ENCODE results near the gene DCAF7.

Gene DCAF7

GRCh38 chr17:63544467-63545301 is 5.6 kb upstream of the DCAF7 start:
- no peak for DNase-seq (ENCODE audit: low spot score)

GRCh38 chr17:63546308-63547082 is 3.8 kb upstream of the DCAF7 start:
- no peak for DNase-seq (ENCODE audit: low spot score)

DNA sequence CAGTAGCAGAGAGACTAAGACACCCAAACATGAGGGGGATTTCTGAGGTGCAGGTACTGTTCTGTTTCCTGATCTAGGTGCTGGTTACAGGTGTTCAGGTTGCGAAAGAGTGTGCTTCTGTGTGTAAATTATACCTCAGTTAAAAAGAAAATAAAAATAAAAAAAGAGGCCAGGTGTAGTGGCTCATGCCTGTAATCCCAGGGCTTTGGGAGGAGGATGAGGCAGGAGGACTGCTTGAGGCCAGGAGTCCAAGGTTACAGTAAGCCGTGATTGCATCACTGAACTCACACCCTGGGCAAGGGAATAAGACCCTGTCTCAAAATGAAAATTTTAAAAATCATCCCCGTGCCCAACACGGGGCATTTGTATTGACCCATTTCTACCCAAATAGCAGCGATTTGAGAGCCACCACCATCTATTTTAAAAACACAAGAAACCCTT is 3.2 kb upstream of the DCAF7 start:
- DNase-seq (ENCODE audit: low spot score): no peak

- no peak for DNase-seq (ENCODE audit: low spot score)
Observed at GRCh38 chr17:63549289-63549945, 860 bp upstream of the DCAF7 start.

GRCh38 chr17:63550817-63551639 is 751 bp downstream of the DCAF7 start:
- DNase-seq (ENCODE audit: low spot score): no peak

GRCh38 chr17:63552211-63552610 is 1.9 kb downstream of the DCAF7 start:
- DNase-seq (ENCODE audit: low spot score): no peak

- no peak for DNase-seq (ENCODE audit: low spot score)
Observed at GRCh38 chr17:63555500-63556156, 5.4 kb downstream of the DCAF7 start.

DNA sequence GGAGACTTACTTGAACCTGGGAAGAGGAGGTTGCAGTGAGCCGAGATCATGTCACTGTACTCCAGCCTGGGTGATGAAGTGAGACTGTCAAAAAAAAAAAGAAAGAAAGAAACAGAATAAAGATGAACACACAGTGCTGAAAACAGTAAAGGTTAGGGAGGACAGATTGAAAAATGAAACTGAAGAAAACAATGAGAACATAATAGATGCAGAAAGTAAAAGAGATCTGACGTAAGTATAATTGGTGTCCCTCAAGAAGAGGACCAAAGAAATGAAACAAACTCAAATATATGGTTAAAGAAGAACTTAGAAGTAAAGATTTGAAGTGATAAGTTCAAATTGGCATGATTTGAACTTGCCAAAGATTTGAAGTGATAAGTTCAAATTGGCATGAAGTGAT is 7.1 kb downstream of the DCAF7 start:
- DNase-seq (ENCODE audit: low spot score): no peak

GRCh38 chr17:63558441-63558840 is 8.2 kb downstream of the DCAF7 start:
- DNase-seq (ENCODE audit: low spot score): no peak

DNA sequence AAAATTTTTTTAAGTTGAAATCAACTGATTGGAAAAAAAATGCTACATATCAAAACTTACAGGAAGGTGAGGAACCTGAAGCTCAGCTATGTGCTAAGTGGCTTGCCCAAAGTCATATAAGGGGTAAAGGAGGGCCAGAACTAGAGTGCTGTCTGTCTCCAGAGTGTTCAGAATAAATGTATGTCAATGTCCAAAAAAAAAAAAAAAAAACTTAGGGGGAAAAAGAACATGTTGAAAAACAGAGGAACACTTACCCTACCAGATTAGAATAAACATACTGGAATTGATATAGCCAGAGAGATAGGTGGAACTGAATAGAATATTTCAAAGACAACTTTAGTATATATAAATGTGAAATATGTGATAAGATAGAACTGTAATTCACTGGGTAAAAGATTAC is 11.5 kb downstream of the DCAF7 start:
- no peak for DNase-seq (ENCODE audit: low spot score)

- DNase-seq (ENCODE audit: low spot score): no peak
Observed at GRCh38 chr17:63563339-63563738, 13.1 kb downstream of the DCAF7 start.

DNA sequence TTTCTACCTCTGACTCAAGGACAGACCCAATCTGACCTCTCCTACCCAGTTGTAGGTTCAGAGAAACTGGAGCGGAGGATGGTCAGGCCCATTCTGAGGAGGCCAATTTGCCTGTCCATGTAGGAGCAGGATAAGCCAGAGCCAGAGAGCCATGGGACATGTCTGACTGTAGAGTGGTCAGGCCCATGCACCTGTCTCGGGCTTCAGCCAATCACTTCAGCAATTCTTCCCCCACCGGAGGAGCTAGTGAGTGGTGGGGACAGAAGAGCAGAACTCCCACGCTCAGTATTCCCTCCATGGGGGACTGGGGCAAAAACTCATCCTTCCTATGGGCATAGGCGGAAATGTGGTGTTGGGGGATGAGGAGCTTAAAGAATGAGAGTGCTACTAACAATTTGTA is 14.3 kb downstream of the DCAF7 start:
- DNase-seq (ENCODE audit: low spot score): no peak

DNA sequence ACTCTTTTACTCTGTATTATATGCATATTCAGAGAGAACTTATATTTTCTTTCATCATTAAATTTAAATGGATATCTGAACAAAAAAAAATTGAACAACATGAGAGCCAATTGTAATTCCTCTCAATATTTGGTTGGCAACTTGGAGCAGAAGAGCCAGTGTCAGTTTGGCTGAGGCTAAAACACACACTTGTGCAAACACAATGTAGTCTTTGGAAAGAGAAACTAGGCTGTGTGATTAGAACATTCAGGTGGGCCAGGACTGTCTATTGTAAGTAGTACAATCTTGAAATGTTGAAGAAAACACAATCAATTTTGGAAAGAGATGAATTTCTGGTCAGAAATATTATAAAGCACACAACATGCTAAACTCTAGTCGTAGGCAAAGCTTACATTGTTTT is 17.0 kb downstream of the DCAF7 start:
- DNase-seq (ENCODE audit: low spot score): no peak

GRCh38 chr17:63568563-63568962 is 18.3 kb downstream of the DCAF7 start:
- DNase-seq (ENCODE audit: low spot score): no peak

DNA sequence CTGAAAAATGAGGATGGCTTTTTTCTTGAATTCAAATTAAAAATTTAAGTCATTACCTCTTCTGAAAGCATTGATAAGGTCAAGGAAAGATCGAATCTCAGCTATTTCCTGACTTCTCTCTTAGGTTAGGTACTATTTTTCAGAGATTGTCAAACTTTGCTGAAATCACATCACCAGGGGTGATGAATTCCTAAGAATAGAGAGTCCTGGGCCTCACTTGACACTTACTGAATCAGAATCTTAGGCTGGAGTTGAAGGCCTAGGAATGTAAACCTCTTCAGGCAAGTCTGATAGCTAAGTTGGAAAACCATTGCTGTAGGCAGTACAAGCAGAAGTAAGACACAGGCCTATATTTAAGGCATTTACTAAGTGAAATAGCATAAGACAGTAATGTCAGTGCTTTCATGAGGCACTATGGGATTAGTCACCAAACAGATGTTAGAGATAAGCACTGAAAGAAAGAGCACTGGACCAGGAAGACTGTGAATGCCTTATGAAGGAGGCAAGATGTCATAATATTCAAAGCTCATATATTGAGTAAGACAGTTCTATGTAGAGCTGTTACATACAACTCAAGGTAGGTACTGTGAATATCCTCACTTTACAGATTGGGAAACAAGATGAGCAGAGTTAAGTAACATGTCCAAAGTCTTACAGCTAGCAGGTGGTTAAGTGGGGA is 21.5 kb downstream of the DCAF7 start:
- peak; percentile 30 for DNase-seq (ENCODE audit: low spot score)

DNA sequence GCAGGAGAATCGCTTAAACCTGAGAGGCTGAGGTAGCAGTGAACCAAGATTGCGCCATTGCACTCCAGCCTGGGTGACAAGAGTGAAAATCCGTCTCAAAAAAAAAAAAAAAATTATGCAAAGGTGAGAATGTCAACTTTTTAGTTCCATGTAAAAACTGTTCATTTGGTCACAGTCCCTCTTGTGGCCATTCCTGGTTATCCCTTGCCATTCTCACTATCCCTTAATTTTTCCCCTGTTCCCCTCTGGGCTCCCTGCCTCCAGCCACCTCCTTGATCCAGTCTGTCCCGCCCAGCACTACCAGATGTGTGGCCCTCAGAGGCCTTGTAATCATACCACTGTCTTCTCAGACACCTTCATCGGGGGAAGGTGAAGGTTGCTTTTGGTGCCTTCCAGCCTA is 23.4 kb downstream of the DCAF7 start:
- DNase-seq (ENCODE audit: low spot score): no peak

DNA sequence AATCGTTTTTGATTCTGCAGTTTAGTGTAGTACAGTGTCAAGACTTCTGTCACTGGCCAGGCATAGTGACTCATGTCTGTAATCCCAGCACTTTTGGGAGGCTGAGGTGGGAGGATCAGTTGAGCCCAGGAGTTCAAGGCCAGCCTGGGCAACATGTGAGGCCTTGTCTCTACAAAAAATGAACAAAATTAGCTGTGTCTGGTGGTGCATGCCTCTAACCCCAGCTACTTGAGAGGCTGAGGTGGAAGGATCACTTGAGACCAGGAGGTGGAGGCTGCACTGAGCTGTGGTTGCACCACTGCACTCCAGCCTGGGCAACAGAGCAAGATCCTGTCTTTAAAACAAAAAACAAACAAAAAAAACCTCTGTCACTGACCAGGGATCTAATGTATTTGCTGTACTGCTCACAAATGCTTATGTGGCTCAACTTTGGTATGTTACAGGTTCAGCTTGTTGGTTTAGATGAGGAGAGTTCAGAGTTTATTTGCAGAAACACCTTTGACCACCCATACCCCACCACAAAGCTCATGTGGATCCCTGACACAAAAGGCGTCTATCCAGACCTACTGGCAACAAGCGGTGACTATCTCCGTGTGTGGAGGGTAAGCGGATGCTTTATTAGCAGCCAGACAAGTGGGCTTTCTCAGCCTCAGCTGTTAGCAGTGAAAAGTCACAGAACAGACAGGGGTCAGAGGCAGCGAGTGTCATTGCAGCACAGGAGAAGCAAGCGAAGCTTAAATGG is 27.9 kb downstream of the DCAF7 start:
- no peak for DNase-seq (ENCODE audit: low spot score)

DNA sequence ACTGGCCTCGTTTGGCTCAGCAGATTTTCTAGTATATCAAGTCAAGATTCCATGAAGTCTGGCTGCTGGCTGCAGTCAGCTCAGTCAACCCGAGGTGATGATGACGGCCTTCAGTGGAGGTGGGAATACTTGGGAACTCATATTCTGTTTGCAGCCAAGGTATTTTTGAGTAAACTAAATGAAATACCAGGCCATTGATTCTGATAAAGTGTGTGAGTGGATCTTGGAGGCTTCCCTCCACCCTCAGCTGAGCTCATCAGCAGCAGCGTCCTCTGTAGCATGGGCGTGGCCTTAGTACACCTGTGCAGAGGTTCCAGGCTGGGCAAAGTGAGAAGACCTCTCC is 28.5 kb downstream of the DCAF7 start:
- no peak for DNase-seq (ENCODE audit: low spot score)

DNA sequence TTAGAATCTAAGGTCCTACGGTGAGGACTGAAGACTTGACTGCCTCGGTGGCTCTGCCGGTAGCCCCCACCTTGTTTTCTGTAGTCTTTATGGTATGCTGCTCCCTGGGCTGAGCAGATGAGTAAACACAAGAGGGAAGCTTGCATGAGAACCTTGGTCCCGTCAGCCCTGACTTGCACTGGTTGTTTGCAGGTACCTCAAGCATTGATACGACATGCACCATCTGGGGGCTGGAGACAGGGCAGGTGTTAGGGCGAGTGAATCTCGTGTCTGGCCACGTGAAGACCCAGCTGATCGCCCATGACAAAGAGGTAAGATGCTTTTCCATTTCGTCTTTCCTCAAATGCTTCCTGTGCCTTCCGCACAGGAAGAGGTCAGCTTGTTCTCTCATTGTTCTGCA is 29.4 kb downstream of the DCAF7 start:
- DNase-seq (ENCODE audit: low spot score): no peak

GRCh38 chr17:63587770-63588169 is 37.5 kb downstream of the DCAF7 start:
- DNase-seq (ENCODE audit: low spot score): no peak

All from CD4-positive, alpha-beta T cell treated with Interleukin-15 for 4 hours (primary cell).